Measurements from ENCODE around the gene OR10J4. TPM values are rescaled to one million over a fixed set of nuclear protein-coding genes. Genes with fewer than 3 reads are reported as not detected.

Gene OR10J4
- not detected in 2 replicates for total RNA-seq (2012; rRNA removed)

- Histone ChIP-seq H3K4me1 (ENCODE audit: control insufficient read depth, insufficient read depth, low read length) (peaks cover 18% of the 10 kb centered on the region), H3K36me3 (ENCODE audit: insufficient read depth, low read length) (no peaks in the 10 kb centered on the region), H3K27me3 (ENCODE audit: control insufficient read depth, insufficient read depth, low read length) (no peaks in the 10 kb centered on the region), H3K4me2 (ENCODE audit: low read length) (no peak within 1 kb of the TSS), H3K9ac (ENCODE audit: low read depth, low read length) (no peak within 1 kb of the TSS), H3K4me3 (ENCODE audit: low read length) (no peak within 1 kb of the TSS), H3K9me3 (replicated peaks; ENCODE audit: low read length) (no peaks in the 10 kb centered on the region)
Observed at GRCh38 chr1:159431904-159432303, at the start of gene OR10J4. Gene OR10J4 (plus strand): TSS chr1:159432204.

DNA sequence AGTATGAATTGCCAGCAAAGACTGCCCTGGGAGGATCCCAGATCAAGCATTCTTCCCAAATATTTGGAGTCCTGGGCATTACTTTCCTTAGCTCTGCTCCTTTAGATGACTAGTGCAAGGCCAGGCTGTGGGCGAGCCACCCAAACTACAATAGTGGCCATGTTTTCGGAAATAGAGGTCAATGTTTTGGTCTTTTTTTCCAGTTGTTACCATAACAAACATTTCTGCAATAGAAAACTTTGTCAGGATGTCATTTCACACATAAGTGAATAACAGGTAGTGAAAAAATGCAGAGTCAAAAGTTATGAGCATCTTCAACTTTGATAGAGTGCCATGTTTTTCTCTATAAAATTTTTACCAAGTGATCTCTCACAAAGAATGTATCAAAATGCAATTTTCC lies 25.2 kb upstream of the OR10J4 start:
- no peaks in the 10 kb centered on the region for H3K9me3 ChIP-seq (replicated peaks; ENCODE audit: low read length)
- H3K4me2 ChIP-seq (ENCODE audit: low read length), result no peak overlapping the region
- H3K4me3 ChIP-seq (ENCODE audit: low read length), result no peak overlapping the region
- no peak overlapping the region for H3K9ac ChIP-seq (ENCODE audit: low read depth, low read length)
- no peaks in the 10 kb centered on the region for H3K36me3 ChIP-seq (ENCODE audit: insufficient read depth, low read length)
- H3K4me1 ChIP-seq (ENCODE audit: control insufficient read depth, insufficient read depth, low read length), result no peaks in the 10 kb centered on the region
- no peaks in the 10 kb centered on the region for H3K27me3 ChIP-seq (ENCODE audit: control insufficient read depth, insufficient read depth, low read length)

DNA sequence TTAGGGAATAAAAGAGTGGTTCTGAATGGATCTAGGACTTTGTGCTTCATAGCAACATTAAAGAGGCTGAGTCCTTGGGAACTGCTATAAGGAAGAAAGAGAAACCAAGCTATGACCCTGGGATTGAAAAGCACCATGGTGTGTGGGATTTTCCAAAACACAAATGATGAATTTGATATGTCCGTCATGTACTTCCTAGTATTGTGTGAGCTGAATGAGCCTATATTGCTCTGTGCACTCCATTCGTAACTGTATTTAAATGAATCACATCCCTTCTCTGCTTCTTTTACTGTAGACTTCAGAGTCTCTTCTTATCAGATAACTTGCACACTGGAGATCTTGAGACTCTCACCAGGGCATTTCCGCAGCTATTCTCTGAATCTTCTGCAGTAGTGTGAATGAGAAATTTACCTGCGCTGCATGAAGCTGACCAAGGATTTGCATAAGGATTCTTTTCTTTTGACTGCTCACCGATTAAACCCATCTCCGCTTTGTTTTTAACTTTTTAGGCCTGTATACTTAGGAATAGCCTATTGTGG lies 23.1 kb upstream of the OR10J4 start:
- Histone ChIP-seq H3K4me3 (ENCODE audit: low read length) (no peak overlapping the region), H3K4me2 (ENCODE audit: low read length) (no peak overlapping the region), H3K9ac (ENCODE audit: low read depth, low read length) (no peak overlapping the region)

GRCh38 chr1:159421821-159422220 lies 10.2 kb upstream of the OR10J4 start:
- Histone ChIP-seq H3K27me3 (ENCODE audit: control insufficient read depth, insufficient read depth, low read length) (no peaks in the 10 kb centered on the region), H3K36me3 (ENCODE audit: insufficient read depth, low read length) (no peaks in the 10 kb centered on the region), H3K4me3 (ENCODE audit: low read length) (no peak overlapping the region), H3K4me2 (ENCODE audit: low read length) (no peak overlapping the region), H3K9ac (ENCODE audit: low read depth, low read length) (no peak overlapping the region), H3K9me3 (replicated peaks; ENCODE audit: low read length) (no peaks in the 10 kb centered on the region), H3K4me1 (ENCODE audit: control insufficient read depth, insufficient read depth, low read length) (no peaks in the 10 kb centered on the region)

More for the DNA sequence above, 23.1 kb upstream of the OR10J4 start:
- Histone ChIP-seq H3K9me3 (replicated peaks; ENCODE audit: low read length) (no peaks in the 10 kb centered on the region), H3K27me3 (ENCODE audit: control insufficient read depth, insufficient read depth, low read length) (no peaks in the 10 kb centered on the region), H3K36me3 (ENCODE audit: insufficient read depth, low read length) (no peaks in the 10 kb centered on the region), H3K4me1 (ENCODE audit: control insufficient read depth, insufficient read depth, low read length) (no peaks in the 10 kb centered on the region)

GRCh38 chr1:159428536-159428935 lies 3.5 kb upstream of the OR10J4 start:
- no peaks in the 10 kb centered on the region for H3K27me3 ChIP-seq (ENCODE audit: control insufficient read depth, insufficient read depth, low read length)
- H3K9ac ChIP-seq (ENCODE audit: low read depth, low read length), result peak overlapping the region; percentile 40
- H3K4me1 ChIP-seq (ENCODE audit: control insufficient read depth, insufficient read depth, low read length), result peaks cover 18% of the 10 kb centered on the region
- no peak overlapping the region for H3K4me2 ChIP-seq (ENCODE audit: low read length)
- no peaks in the 10 kb centered on the region for H3K9me3 ChIP-seq (replicated peaks; ENCODE audit: low read length)
- H3K36me3 ChIP-seq (ENCODE audit: insufficient read depth, low read length), result no peaks in the 10 kb centered on the region
- H3K4me3 ChIP-seq (ENCODE audit: low read length), result no peak overlapping the region

DNA sequence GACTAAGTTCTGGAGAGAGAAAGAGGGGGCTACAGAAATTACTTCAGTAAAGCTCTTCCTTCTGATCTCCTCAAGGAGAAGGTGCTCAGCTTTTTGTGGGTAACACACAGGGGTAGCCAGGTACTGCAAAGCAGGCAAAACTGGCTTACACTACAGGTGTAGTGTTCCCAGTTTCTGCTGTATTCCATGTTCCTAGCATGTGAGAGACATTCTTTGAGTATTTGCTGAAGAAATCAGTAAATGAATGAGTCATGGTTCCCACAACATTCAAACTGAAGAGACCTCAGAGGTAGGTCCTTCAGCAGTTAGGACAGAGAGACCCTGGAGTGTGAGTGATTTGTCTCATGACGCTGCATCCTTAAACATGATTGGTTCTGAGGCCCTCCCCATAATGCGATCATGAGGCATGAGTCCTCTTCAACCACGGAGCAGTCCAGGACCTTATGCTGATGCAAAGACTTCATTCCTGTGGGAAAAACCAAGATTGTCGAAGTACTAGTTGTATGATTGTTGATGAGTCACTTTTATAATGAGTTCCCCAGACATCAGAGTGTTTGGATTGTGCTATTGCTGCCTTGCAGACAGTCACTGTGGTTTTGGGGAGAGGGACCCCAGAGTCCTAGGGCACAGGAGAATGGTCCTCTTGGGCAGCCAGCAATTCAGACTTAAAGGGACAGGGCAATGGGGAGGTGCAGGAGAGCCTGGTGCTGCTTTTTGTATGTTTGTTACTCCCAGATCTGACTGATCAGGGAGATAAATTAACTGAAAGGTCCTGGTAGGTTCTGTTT lies 2.7 kb upstream of the OR10J4 start:
- peak overlapping the region; percentile 67 for H3K9ac ChIP-seq (ENCODE audit: low read depth, low read length)
- H3K36me3 ChIP-seq (ENCODE audit: insufficient read depth, low read length), result no peaks in the 10 kb centered on the region
- peak overlapping the region; percentile 5 for H3K4me3 ChIP-seq (ENCODE audit: low read length)
- peak overlapping the region; percentile 7 for H3K4me2 ChIP-seq (ENCODE audit: low read length)
- H3K4me1 ChIP-seq (ENCODE audit: control insufficient read depth, insufficient read depth, low read length), result peaks cover 18% of the 10 kb centered on the region
- H3K9me3 ChIP-seq (replicated peaks; ENCODE audit: low read length), result no peaks in the 10 kb centered on the region
- H3K27me3 ChIP-seq (ENCODE audit: control insufficient read depth, insufficient read depth, low read length), result no peaks in the 10 kb centered on the region

- Histone ChIP-seq H3K9ac (ENCODE audit: low read depth, low read length) (no peak overlapping the region), H3K4me1 (ENCODE audit: control insufficient read depth, insufficient read depth, low read length) (peaks cover 18% of the 10 kb centered on the region), H3K4me3 (ENCODE audit: low read length) (no peak overlapping the region), H3K4me2 (ENCODE audit: low read length) (no peak overlapping the region), H3K27me3 (ENCODE audit: control insufficient read depth, insufficient read depth, low read length) (no peaks in the 10 kb centered on the region), H3K36me3 (ENCODE audit: insufficient read depth, low read length) (no peaks in the 10 kb centered on the region), H3K9me3 (replicated peaks; ENCODE audit: low read length) (no peaks in the 10 kb centered on the region)
Observed at GRCh38 chr1:159430985-159431384, 1.0 kb upstream of the OR10J4 start.

- Histone ChIP-seq H3K9ac (ENCODE audit: low read depth, low read length) (no peak overlapping the region), H3K36me3 (ENCODE audit: insufficient read depth, low read length) (no peaks in the 10 kb centered on the region), H3K4me1 (ENCODE audit: control insufficient read depth, insufficient read depth, low read length) (no peaks in the 10 kb centered on the region), H3K9me3 (replicated peaks; ENCODE audit: low read length) (no peaks in the 10 kb centered on the region), H3K27me3 (ENCODE audit: control insufficient read depth, insufficient read depth, low read length) (no peaks in the 10 kb centered on the region), H3K4me3 (ENCODE audit: low read length) (no peak overlapping the region), H3K4me2 (ENCODE audit: low read length) (no peak overlapping the region)
Observed at GRCh38 chr1:159436469-159436868, 4.5 kb downstream of the OR10J4 start.

DNA sequence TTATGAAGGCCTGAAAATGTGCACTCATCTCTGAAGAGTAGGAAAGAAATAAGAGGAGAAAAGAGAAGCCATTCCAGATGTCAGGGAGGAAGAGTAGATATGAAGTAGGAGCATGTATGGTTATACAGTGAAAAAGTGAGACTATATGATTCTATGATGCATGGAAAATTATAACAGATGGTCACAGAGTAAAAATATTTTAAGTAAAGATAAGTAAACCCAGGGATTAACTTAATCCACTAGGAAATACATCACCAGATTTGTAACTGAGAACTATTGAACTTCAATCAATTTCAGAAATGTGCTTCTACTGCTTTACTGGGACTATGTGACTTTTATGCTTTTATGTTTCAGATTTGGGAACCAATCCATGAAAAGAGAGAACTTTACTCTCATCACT lies 7.4 kb downstream of the OR10J4 start, which contains the start of gene OR10J1:
TSS of gene OR10J1 (plus strand) at position 301 of the 400 bp plus-strand sequence. CDS start at position 371, 70 bp downstream.
- no peak within 1 kb of the TSS for H3K4me2 ChIP-seq (ENCODE audit: low read length)
- H3K27me3 ChIP-seq (ENCODE audit: control insufficient read depth, insufficient read depth, low read length), result no peaks in the 10 kb centered on the region
- no peaks in the 10 kb centered on the region for H3K36me3 ChIP-seq (ENCODE audit: insufficient read depth, low read length)
- H3K4me3 ChIP-seq (ENCODE audit: low read length), result no peak within 1 kb of the TSS
- H3K9ac ChIP-seq (ENCODE audit: low read depth, low read length), result no peak within 1 kb of the TSS
- no peaks in the 10 kb centered on the region for H3K9me3 ChIP-seq (replicated peaks; ENCODE audit: low read length)
- H3K4me1 ChIP-seq (ENCODE audit: control insufficient read depth, insufficient read depth, low read length), result no peaks in the 10 kb centered on the region

DNA sequence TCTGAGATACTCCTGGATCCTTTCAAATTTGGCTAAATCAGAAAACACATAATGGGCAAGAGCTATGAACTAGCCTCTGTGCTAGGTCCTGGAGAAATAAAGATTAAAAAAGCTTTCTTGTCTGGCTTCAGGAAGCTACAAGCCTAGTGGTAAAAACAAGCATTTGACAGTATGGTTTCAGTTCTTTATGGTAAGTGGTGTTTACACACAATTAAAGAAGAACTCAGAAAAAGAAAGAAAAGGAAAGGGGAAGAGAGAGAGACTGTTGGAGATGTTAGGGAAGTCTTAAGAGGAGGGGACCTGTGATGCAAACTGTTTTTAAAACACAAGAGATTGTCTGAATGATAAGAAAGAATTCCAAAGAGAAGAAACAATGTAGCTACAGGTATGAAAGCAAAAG lies 9.4 kb downstream of the OR10J4 start:
- Histone ChIP-seq H3K9ac (ENCODE audit: low read depth, low read length) (no peak overlapping the region), H3K27me3 (ENCODE audit: control insufficient read depth, insufficient read depth, low read length) (no peaks in the 10 kb centered on the region), H3K4me2 (ENCODE audit: low read length) (no peak overlapping the region), H3K9me3 (replicated peaks; ENCODE audit: low read length) (no peaks in the 10 kb centered on the region), H3K36me3 (ENCODE audit: insufficient read depth, low read length) (no peaks in the 10 kb centered on the region), H3K4me3 (ENCODE audit: low read length) (no peak overlapping the region), H3K4me1 (ENCODE audit: control insufficient read depth, insufficient read depth, low read length) (no peaks in the 10 kb centered on the region)

GRCh38 chr1:159442428-159442827 lies 10.4 kb downstream of the OR10J4 start:
- Histone ChIP-seq H3K9ac (ENCODE audit: low read depth, low read length) (no peak overlapping the region), H3K9me3 (replicated peaks; ENCODE audit: low read length) (no peaks in the 10 kb centered on the region), H3K4me2 (ENCODE audit: low read length) (no peak overlapping the region), H3K4me1 (ENCODE audit: control insufficient read depth, insufficient read depth, low read length) (no peaks in the 10 kb centered on the region), H3K4me3 (ENCODE audit: low read length) (no peak overlapping the region), H3K27me3 (ENCODE audit: control insufficient read depth, insufficient read depth, low read length) (no peaks in the 10 kb centered on the region), H3K36me3 (ENCODE audit: insufficient read depth, low read length) (no peaks in the 10 kb centered on the region)

Data from skeletal muscle satellite cell (primary cell).